ENCODE results near the gene SPN. TPM values are rescaled to one million over a fixed set of nuclear protein-coding genes. Genes with fewer than 3 reads are reported as not detected.

The SPN gene
- total and polyA plus RNA-seq, 9 of the 15 experiments (the other 6 are each of a cell fraction or from before 2014, with no cell fraction given), result 24.3 to 225 (median 79.4) TPM

DNA sequence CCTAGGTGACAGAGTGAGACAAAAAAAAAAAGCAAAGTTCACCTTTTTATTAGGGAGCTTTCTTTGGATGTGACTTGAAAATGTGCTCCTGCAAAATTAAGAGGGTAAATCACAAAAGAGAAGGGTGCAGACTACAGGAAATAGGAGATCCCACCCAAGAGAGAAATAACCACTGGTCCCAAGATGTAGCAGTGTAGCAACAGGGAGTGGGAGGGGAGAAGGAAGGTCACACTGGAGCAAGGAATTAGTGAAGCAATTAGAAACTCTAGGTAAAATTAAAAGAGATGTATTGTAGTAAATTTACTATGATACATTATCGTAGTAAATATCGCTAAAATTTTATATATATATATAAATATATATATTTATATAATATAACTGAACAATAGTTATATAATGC lies 12.3 kb upstream of the SPN start:
- FAIRE-seq, result no peak

DNA sequence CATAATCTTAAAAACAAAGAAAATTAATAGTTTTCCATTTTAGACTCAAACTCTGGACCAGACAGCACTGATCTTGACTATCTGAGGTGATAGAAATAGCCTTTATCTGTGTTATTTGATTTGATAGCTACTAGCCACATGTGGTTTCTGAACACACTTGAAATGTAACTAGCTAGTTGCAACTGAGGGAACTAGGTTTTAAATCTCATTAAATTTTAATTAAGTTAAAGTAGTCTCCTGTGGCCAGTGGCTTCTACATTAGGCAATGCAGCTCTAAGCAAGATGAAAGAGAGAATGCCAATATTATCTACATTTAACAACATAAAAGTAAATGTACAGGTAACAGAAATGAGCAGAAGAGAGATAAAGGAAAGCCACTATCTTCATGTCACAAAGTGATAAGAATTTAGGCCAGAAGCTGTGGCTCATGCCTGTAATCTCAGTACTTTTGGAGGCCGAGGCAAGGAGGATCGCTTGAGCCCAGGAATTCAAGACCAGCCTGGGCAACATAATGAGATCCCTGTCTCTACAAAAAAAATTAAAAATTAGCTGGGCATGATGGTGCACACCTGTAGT lies 11.2 kb upstream of the SPN start:
- Histone ChIP-seq H3K79me2 (ENCODE audit: control insufficient read depth, insufficient read depth, low read length) (no peaks in the 10 kb centered on the region), H3K27me3 (ENCODE audit: control insufficient read depth in 2 of 2, insufficient read depth in 2 of 2, low read length in 2 of 2) (no peaks in the 10 kb centered on the region), H3K4me2 (ENCODE audit: insufficient read depth, low read length) (no peak overlapping the region), H3K36me3 (ENCODE audit: control insufficient read depth, insufficient read depth, low read length) (no peaks in the 10 kb centered on the region), H3K27ac (ENCODE audit: extremely low read depth, low read depth, low read length) (no peak overlapping the region), H3K9me3 (replicated peaks; ENCODE audit: control insufficient read depth, insufficient read depth, low read depth, low read length) (no peaks in the 10 kb centered on the region), H4K20me1 (replicated peaks; ENCODE audit: control insufficient read depth, insufficient read depth, low read length) (no peaks in the 10 kb centered on the region), H3K4me3 (no peak overlapping the region), H2AFZ (ENCODE audit: low read depth, low read length) (no peak overlapping the region), H3K4me1 (replicated peaks in 1 of 2; ENCODE audit: control insufficient read depth in 2 of 2, insufficient read depth in 2 of 2, low read length in 2 of 2) (peaks cover 40 to 56% of the 10 kb centered on the region in 2 experiments), H3K9ac (ENCODE audit: insufficient read depth in 1 of 2, low read depth in 2 of 2, low read length in 2 of 2) (no peak overlapping the region), H3K9me1 (ENCODE audit: control insufficient read depth, insufficient read depth, low read length) (no peaks in the 10 kb centered on the region)
- POLR2A ChIA-PET, result interaction anchor here (1.1 to 1.5 kb wide), 2 partner anchors 10 to 25 kb away, joined by 3 to 5 read pairs; no protein-coding TSS in a partner anchor
- CTCF ChIA-PET (ENCODE audit: low intra/inter-chr PET ratio), result no interaction called here
- in situ Hi-C loops (cut with MboI), result no loop called here
- 0% methylated on average over 2 of the region's 2 CpGs for whole genome bisulfite sequencing (ENCODE audit: insufficient coverage, low coverage, missing lambda C conversion rate)
- intact Hi-C loops (cut with micrococcal nuclease), result no loop called here
- no TSS peak for BruUV-seq (replicated peaks)
- DNase-seq (ENCODE audit: extremely low read depth in 1 of 4, low spot score in 3 of 4) (no peak), ATAC-seq (no peak), FAIRE-seq (no peak)
- TF ChIP-seq MYC (IDR thresholded peaks at IDR 0.05; ENCODE audit: low read depth, low read length) (0 out of 2 replicates have a peak, but pooled peaks have one; percentile 13), MYC (CRISPR knock-in tag; IDR thresholded peaks at IDR 0.05; ENCODE audit: borderline replicate concordance, low read depth) (no peak), ZNF354B (CRISPR knock-in tag; IDR thresholded peaks at IDR 0.05) (peak; percentile 53; the same call in 1 of the 2 replicates), ZNF134 (CRISPR knock-in tag; conservative IDR thresholded peaks at IDR 0.05) (no peak), TAL1 (IDR thresholded peaks at IDR 0.05) (peak; percentile 14; the same call in 1 of the 2 replicates), SMAD1 (IDR thresholded peaks at IDR 0.05; ENCODE audit: low read depth, low read length, partially characterized antibody) (no peak), FOXA1 (IDR thresholded peaks at IDR 0.05; ENCODE audit: borderline replicate concordance) (no peak), STAT5B (CRISPR knock-in tag; IDR thresholded peaks at IDR 0.05) (no peak), MCM2 (IDR thresholded peaks at IDR 0.05; ENCODE audit: low read depth) (no peak)
- TF ChIP-seq, protein P1, sequence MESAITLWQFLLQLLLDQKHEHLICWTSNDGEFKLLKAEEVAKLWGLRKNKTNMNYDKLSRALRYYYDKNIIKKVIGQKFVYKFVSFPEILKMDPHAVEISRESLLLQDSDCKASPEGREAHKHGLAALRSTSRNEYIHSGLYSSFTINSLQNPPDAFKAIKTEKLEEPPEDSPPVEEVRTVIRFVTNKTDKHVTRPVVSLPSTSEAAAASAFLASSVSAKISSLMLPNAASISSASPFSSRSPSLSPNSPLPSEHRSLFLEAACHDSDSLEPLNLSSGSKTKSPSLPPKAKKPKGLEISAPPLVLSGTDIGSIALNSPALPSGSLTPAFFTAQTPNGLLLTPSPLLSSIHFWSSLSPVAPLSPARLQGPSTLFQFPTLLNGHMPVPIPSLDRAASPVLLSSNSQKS (CRISPR knock-in tag; IDR thresholded peaks at IDR 0.05), result no peak

More for the DNA sequence above, 12.3 kb upstream of the SPN start:
- intact Hi-C loops (cut with micrococcal nuclease) (no loop called here), in situ Hi-C loops (cut with MboI) (no loop called here)
- Histone ChIP-seq H3K4me2 (ENCODE audit: insufficient read depth, low read length) (no peak overlapping the region), H3K9ac (ENCODE audit: insufficient read depth in 1 of 2, low read depth in 2 of 2, low read length in 2 of 2) (no peak overlapping the region), H3K9me1 (ENCODE audit: control insufficient read depth, insufficient read depth, low read length) (no peaks in the 10 kb centered on the region), H4K20me1 (replicated peaks; ENCODE audit: control insufficient read depth, insufficient read depth, low read length) (no peaks in the 10 kb centered on the region), H3K36me3 (ENCODE audit: control insufficient read depth, insufficient read depth, low read length) (no peaks in the 10 kb centered on the region), H3K4me1 (replicated peaks in 1 of 2; ENCODE audit: control insufficient read depth in 2 of 2, insufficient read depth in 2 of 2, low read length in 2 of 2) (peaks cover 40 to 47% of the 10 kb centered on the region in 2 experiments), H3K27ac (ENCODE audit: extremely low read depth, low read depth, low read length) (no peak overlapping the region), H3K9me3 (replicated peaks; ENCODE audit: control insufficient read depth, insufficient read depth, low read depth, low read length) (no peaks in the 10 kb centered on the region), H3K4me3 (no peak overlapping the region), H3K79me2 (ENCODE audit: control insufficient read depth, insufficient read depth, low read length) (no peaks in the 10 kb centered on the region), H3K27me3 (ENCODE audit: control insufficient read depth in 2 of 2, insufficient read depth in 2 of 2, low read length in 2 of 2) (no peaks in the 10 kb centered on the region), H2AFZ (ENCODE audit: low read depth, low read length) (no peak overlapping the region)
- DNase-seq (ENCODE audit: extremely low read depth in 1 of 4, low spot score in 3 of 4) (no peak), ATAC-seq (no peak)
- CTCF ChIA-PET (ENCODE audit: low intra/inter-chr PET ratio), result no interaction called here
- 97% methylated on average over 2 of the region's 2 CpGs for WGBS (ENCODE audit: insufficient coverage, low coverage, missing lambda C conversion rate)
- BruUV-seq (replicated peaks), result no TSS peak
- TF ChIP-seq KDM5B (IDR thresholded peaks at IDR 0.05; ENCODE audit: insufficient replicate concordance, low read depth, low read length), result no peak
- TF ChIP-seq, protein P2, sequence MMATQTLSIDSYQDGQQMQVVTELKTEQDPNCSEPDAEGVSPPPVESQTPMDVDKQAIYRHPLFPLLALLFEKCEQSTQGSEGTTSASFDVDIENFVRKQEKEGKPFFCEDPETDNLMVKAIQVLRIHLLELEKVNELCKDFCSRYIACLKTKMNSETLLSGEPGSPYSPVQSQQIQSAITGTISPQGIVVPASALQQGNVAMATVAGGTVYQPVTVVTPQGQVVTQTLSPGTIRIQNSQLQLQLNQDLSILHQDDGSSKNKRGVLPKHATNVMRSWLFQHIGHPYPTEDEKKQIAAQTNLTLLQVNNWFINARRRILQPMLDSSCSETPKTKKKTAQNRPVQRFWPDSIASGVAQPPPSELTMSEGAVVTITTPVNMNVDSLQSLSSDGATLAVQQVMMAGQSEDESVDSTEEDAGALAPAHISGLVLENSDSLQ (IDR thresholded peaks at IDR 0.05), result no peak
- no peak for TF ChIP-seq HDAC1 (IDR thresholded peaks at IDR 0.05)
- TF ChIP-seq ZFP36 (IDR thresholded peaks at IDR 0.05; ENCODE audit: low read depth, low read length, partially characterized antibody), result no peak
- TF ChIP-seq RBM34 (IDR thresholded peaks at IDR 0.05; ENCODE audit: borderline replicate concordance, insufficient read depth, low read length), result no peak
- TF ChIP-seq MBD2 (IDR thresholded peaks at IDR 0.05; ENCODE audit: borderline replicate concordance, low read depth), result no peak
- POLR2A ChIA-PET, result interaction anchor here (0.6 to 1.5 kb wide), 2 partner anchors 15 to 26 kb away, joined by 3 to 5 read pairs; no protein-coding TSS in a partner anchor
